GM10266 (cell line): ENCODE results near the gene RRBP1.

Experiments used
- DNase-seq: peaks from one replicate; pipeline ENCODE4 v3.0.0; 2012; ENCODE audit errors: extremely low spot score
- TF ChIP-seq, protein P1 (sequence below): IDR thresholded peaks from 2 replicates; pipeline ENCODE4 v1.5.1; 2012; ENCODE audit warnings: mild to moderate bottlenecking, low read depth; ENCODE audit not compliant: control insufficient read depth, insufficient read depth; ENCODE audit errors: missing control alignments

The RRBP1 gene

DNA sequence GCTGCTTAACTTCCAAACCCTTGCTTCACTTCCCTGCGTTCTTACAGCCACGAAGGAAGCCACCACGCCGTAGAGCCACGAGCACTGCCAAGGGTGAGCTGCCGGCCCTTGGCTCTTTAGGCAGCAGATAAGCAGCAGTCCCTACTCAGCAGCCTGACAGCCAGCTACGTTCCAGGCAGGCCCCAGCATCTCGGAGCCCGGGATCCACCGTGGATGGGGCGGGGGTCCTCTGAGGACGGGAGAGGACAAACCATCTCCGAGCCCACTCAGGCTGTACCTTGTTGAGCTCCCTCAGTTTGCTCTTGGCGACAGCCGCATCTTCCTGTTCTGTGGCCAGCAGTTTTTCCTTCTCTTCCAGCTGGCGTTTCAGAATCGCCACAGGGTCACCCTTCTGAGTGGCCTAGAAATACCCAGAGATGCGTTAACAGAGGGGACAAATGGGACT is 40.5 kb downstream of the RRBP1 start:
- TF ChIP-seq, protein P1, sequence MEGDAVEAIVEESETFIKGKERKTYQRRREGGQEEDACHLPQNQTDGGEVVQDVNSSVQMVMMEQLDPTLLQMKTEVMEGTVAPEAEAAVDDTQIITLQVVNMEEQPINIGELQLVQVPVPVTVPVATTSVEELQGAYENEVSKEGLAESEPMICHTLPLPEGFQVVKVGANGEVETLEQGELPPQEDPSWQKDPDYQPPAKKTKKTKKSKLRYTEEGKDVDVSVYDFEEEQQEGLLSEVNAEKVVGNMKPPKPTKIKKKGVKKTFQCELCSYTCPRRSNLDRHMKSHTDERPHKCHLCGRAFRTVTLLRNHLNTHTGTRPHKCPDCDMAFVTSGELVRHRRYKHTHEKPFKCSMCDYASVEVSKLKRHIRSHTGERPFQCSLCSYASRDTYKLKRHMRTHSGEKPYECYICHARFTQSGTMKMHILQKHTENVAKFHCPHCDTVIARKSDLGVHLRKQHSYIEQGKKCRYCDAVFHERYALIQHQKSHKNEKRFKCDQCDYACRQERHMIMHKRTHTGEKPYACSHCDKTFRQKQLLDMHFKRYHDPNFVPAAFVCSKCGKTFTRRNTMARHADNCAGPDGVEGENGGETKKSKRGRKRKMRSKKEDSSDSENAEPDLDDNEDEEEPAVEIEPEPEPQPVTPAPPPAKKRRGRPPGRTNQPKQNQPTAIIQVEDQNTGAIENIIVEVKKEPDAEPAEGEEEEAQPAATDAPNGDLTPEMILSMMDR: no peak
- DNase-seq: no peak

DNA sequence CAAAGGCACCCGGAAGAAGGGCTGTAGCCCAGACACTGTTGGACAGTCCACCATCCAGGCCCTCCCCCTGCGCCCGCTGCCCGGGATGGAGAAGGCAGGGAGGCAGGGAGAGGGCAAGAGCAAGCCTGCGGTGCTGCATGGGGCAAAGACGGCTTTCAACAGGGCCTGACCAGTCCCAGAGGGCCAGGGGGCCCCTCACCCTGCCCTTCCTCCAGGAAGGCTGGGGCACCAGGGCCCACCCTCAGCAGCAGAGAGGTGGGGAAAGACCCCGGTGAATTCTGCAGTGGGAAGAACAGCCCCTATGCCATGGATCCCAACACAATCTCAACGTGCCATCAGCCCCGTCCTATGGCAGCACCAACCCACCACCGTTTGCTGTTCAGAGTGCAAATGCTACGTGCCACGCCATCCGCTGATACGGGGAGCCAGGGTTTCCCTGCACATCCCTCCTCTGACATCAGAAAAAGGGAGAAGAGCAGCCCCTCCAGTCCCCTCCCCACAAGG is 41.1 kb downstream of the RRBP1 start:
- DNase-seq: no peak
- TF ChIP-seq, protein P1: no peak

DNA sequence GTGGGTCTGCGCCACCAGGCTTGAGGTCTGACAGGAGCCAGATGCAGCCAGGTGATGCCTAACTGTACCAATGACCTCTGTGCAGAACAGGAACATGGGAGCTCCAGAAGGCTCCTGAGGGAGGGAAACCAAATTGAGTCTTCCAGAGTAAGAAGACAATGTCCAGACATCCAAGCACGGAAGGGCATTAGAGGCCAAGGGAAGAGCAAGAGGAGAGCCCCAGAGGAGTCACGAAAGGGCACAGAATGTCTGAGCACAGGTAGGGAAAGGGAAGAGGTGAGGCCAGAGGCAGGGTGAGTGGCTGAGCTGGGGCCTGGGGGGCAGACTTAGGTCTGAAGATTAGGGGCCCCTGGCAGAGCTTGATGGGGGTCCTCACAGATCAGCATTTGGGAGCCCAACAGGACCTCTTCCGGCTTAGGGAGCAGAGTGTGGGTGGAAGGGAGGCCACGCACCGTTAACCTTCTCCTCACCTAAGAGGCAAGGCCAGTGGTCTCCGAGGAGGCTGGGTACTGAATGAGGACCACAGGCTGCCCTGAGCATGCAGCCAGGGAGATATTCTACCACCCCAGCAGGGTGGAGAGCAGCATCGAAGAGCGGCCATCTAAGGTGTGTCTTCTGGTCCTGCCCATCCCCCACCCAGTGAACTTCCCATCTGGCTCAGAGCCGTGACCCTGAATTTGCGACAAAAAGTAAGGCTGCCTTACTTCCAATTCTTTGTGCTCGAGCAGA is 41.7 kb downstream of the RRBP1 start:
- no peak for DNase-seq
- TF ChIP-seq, protein P1: no peak

DNA sequence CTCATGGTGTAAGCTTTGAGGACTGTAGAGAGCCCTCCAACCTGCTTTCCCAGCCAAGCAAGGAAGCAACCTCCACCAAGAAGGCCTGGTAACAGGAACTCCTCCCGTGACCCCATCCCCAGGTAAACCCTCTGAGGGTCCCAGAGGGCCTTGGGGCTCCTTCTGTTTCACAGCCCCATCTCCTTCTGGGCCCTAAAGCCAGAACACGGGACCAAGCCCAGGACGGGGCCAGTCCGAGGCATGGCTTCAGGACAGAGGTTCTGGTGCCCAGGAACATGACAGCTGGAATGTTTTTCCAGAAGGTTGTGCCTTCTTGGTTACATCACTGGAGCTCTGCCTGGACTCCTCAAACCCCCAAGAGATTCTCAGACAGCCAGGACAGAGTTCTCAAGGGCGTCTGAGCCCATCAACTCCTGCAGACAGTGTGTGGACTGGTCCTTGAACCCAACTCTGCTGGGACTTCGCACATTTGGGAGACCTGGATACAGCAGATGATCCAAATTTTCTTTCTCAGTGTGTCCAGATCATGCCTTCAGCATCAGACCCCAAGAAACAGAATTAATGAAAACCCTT is 43.1 kb downstream of the RRBP1 start:
- no peak for DNase-seq
- TF ChIP-seq, protein P1: no peak

DNA sequence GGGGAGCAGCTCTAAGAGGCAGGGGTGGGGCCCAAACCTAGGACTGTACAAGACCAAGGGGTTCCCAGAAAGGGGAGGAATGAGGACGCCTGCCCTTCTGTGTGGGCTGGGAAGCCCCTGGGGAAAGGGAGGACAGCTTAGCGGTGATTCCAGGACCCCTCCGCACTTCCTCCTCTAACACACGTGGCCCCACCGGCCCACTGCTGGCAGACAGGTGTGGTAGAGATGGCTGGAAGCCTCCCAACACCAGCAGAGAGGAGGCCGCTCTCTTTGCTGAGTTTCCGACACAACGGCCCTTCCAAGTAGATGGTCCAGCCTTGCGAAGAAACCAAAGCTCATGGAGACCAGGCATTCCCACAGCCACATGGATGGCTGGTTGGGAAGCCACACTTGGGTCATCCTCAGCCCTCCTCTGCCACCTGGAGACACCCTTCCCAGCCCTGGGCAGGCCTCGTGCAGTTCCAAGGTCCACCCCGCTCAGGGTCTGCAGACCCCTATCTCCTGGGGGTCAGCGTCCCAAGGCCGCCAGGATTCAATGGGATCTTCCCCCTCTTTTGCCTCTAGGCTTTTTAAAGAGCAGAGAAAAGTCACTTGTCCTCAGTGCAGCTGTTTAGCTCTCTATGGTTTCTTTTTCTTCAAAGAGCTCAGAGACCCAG is 43.9 kb downstream of the RRBP1 start:
- no peak for DNase-seq
- TF ChIP-seq, protein P1: no peak

DNA sequence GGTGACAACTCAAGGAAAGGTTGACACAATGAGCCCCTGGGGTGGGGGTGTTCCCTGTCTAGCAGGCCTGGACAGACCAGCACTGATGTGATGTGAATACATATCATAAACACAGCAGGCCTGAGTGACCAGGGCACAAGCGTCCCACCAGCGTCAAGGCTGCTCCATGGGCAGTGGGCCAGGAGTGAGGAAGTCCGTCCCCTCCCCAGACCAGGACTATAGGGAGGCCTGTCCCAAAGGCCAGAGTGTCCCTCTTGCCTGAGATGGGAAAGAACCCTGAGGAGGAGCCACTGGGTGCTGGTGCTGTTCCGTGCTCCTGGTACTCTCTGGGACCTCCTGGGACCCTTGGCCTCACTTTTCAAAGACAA is 44.6 kb downstream of the RRBP1 start:
- TF ChIP-seq, protein P1: no peak
- no peak for DNase-seq
